ACHN (cell line): ENCODE data around the gene ST7.

Source experiments
- DNase-seq: peaks from one replicate; pipeline ENCODE4 v3.0.0-alpha.2; 2015
- in situ Hi-C: cut with HindIII; loops from 2 replicates; pipeline ENCODE4 v1.10.0; 2017; ENCODE audit warnings: low sequenced_read_pairs, low pct_ligation_motif_present, low pct_unique_long_range_greater_than_20kb

The ST7 gene

GRCh38 chr7:117210908-117211307 is 257.6 kb downstream of the ST7 start:
- in situ Hi-C loops, result no loop called here
- DNase-seq, result no peak

GRCh38 chr7:117211614-117212013 is 258.3 kb downstream of the ST7 start:
- in situ Hi-C loops, result no loop called here
- DNase-seq, result no peak

- peak; percentile 80 for DNase-seq
- in situ Hi-C loops, result no loop called here
Measured at GRCh38 chr7:117212969-117213877, 259.9 kb downstream of the ST7 start.

GRCh38 chr7:117216010-117216409 is 262.7 kb downstream of the ST7 start:
- in situ Hi-C loops, result no loop called here
- DNase-seq, result no peak

GRCh38 chr7:117216436-117217069 is 263.3 kb downstream of the ST7 start:
- in situ Hi-C loops, result no loop called here
- DNase-seq, result no peak

- DNase-seq, result no peak
- in situ Hi-C loops, result no loop called here
Measured at GRCh38 chr7:117217106-117218035, 264.1 kb downstream of the ST7 start.

GRCh38 chr7:117218700-117219099 is 265.4 kb downstream of the ST7 start:
- no peak for DNase-seq
- in situ Hi-C loops, result no loop called here

GRCh38 chr7:117219485-117219884 is 266.2 kb downstream of the ST7 start:
- in situ Hi-C loops, result no loop called here

GRCh38 chr7:117220836-117221235 is 267.5 kb downstream of the ST7 start:
- in situ Hi-C loops, result no loop called here

More at GRCh38 chr7:117219485-117219884, 266.2 kb downstream of the ST7 start:
- DNase-seq, result no peak

GRCh38 chr7:117225536-117225935 is 272.2 kb downstream of the ST7 start:
- in situ Hi-C loops, result no loop called here

More at GRCh38 chr7:117220836-117221235, 267.5 kb downstream of the ST7 start:
- no peak for DNase-seq

GRCh38 chr7:117227091-117227490 is 273.8 kb downstream of the ST7 start:
- no peak for DNase-seq
- in situ Hi-C loops, result no loop called here

More at GRCh38 chr7:117225536-117225935, 272.2 kb downstream of the ST7 start:
- no peak for DNase-seq

GRCh38 chr7:117229350-117229749 is 276.0 kb downstream of the ST7 start:
- DNase-seq, result no peak
- in situ Hi-C loops, result no loop called here

GRCh38 chr7:117230276-117231046 is 277.2 kb downstream of the ST7 start:
- in situ Hi-C loops, result no loop called here
- no peak for DNase-seq

- in situ Hi-C loops, result no loop called here
- DNase-seq, result no peak
Measured at GRCh38 chr7:117231047-117231359, 277.7 kb downstream of the ST7 start.

- DNase-seq, result no peak
- in situ Hi-C loops, result no loop called here
Measured at GRCh38 chr7:117237646-117238045, 284.3 kb downstream of the ST7 start.

GRCh38 chr7:117238472-117238871 is 285.2 kb downstream of the ST7 start:
- in situ Hi-C loops, result no loop called here
- no peak for DNase-seq

- in situ Hi-C loops, result no loop called here
- DNase-seq, result no peak
Measured at GRCh38 chr7:117238937-117239336, 285.6 kb downstream of the ST7 start.

GRCh38 chr7:117241088-117241487 is 287.8 kb downstream of the ST7 start:
- DNase-seq, result no peak
- in situ Hi-C loops, result no loop called here
